Measurements from ENCODE around the gene SUGCT. TPM values are rescaled to one million over a fixed set of nuclear protein-coding genes. Genes with fewer than 3 reads are reported as not detected.
A peak's percentile ranks its signal among the peaks of the same experiment; 100 is the strongest.

SUGCT gene
- total RNA-seq, 1 donor: 6.7 TPM

- TF ChIP-seq, protein P1, sequence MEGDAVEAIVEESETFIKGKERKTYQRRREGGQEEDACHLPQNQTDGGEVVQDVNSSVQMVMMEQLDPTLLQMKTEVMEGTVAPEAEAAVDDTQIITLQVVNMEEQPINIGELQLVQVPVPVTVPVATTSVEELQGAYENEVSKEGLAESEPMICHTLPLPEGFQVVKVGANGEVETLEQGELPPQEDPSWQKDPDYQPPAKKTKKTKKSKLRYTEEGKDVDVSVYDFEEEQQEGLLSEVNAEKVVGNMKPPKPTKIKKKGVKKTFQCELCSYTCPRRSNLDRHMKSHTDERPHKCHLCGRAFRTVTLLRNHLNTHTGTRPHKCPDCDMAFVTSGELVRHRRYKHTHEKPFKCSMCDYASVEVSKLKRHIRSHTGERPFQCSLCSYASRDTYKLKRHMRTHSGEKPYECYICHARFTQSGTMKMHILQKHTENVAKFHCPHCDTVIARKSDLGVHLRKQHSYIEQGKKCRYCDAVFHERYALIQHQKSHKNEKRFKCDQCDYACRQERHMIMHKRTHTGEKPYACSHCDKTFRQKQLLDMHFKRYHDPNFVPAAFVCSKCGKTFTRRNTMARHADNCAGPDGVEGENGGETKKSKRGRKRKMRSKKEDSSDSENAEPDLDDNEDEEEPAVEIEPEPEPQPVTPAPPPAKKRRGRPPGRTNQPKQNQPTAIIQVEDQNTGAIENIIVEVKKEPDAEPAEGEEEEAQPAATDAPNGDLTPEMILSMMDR (IDR thresholded peaks at IDR 0.05; ENCODE audit: insufficient read depth, low read length): no peak
- H3K4me3 ChIP-seq (ENCODE audit: low read depth, low read length): no peak overlapping the region
- peak; percentile 89 for DNase-seq (ENCODE audit: low read depth)
Observed at GRCh38 chr7:40221836-40222235, 87.0 kb downstream of the SUGCT start.

DNA sequence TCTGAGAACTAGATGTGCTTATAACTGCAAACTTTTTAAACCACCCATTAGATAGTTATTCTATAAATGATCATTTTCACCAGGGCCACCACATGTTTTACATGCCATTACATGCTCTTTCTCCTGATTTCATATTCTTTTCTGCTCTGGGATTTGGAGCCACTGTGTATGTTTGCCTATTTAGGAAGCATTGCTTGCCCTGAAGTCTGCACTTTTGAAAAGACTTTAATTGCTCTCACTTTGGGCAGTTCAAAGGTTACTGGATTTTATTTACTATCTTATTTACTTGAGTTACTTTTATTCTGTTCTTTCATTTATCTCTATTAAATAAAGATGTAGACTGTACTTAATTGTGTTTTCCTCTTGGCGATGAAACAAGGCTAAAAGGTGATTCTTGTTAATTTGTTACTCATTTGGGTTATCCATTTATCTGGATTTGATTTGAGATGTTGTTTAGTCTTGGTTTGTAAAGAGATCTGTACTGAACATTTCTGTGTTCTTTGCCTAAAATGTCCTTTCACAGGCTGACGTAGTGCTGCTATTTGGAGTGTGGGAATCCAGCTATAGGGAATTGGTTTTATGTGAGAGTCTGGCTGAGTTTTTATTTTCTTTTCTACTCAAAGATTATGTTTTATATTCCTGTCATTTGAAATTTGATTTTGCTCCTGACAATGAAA is 88.8 kb downstream of the SUGCT start:
- H3K4me3 ChIP-seq (ENCODE audit: low read depth, low read length): no peak overlapping the region
- TF ChIP-seq, protein P1 (IDR thresholded peaks at IDR 0.05; ENCODE audit: insufficient read depth, low read length): no peak
- DNase-seq (ENCODE audit: low read depth): no peak

DNA sequence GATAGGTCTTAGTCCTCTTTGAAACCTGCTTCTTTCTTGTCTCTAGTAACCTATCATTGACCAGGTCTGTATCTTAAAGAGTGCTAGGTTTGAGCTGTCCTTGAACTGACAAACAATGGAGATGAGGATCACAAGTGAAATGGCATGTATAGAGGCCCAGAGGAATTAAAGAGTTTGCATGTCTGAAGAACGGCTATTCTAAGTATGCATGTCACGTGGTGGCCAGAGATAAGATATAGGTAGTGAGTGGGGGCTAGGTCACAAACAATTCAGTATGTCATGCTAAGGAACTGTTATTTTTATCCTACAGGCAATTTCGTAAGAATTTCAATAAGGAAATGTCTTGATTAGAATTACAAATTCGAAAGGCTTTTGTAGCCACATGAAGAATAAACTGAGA is 95.3 kb downstream of the SUGCT start:
- DNase-seq (ENCODE audit: low read depth): peak; percentile 73
- no peak overlapping the region for H3K4me3 ChIP-seq (ENCODE audit: low read depth, low read length)
- TF ChIP-seq, protein P1 (IDR thresholded peaks at IDR 0.05; ENCODE audit: insufficient read depth, low read length): no peak

GRCh38 chr7:40231796-40232195 is 97.0 kb downstream of the SUGCT start:
- TF ChIP-seq, protein P1 (IDR thresholded peaks at IDR 0.05; ENCODE audit: insufficient read depth, low read length): no peak
- DNase-seq (ENCODE audit: low read depth): no peak
- no peak overlapping the region for H3K4me3 ChIP-seq (ENCODE audit: low read depth, low read length)

DNA sequence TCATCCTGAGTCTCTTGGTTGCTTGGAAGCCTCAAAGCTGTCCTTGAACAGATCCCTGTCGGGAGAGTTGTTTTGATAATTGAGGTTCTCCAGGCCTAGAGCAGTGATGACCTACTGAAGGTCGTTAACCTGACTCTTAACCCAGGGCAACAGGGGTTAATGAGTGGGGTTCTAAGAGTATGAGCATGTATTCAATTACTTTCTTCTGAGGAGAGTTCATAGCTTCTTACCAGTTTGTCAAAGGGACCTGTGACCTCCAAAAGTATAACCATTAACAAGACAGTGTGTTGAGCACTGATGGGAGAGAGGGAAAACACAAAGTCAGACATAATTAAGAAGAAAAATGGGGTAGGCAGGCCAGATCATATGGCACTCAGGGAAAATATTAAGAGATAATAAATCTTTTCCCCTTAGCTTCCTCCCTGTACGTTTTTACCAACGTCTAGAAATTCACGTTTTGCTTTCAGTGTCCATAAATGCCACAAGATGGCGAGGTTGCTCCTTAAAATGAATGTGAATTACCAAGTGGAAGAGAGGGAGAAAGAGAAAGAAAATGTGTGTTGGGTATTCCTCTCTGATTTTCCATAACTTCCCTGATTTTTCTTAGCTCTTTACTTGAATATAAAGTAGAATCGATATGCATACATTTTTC is 97.6 kb downstream of the SUGCT start:
- DNase-seq (ENCODE audit: low read depth): peak; percentile 87
- TF ChIP-seq, protein P1 (IDR thresholded peaks at IDR 0.05; ENCODE audit: insufficient read depth, low read length): peak; percentile 65
- H3K4me3 ChIP-seq (ENCODE audit: low read depth, low read length): no peak overlapping the region

- no peak overlapping the region for H3K4me3 ChIP-seq (ENCODE audit: low read depth, low read length)
- TF ChIP-seq, protein P1 (IDR thresholded peaks at IDR 0.05; ENCODE audit: insufficient read depth, low read length): no peak
- DNase-seq (ENCODE audit: low read depth): no peak
Observed at GRCh38 chr7:40234046-40234445, 99.2 kb downstream of the SUGCT start.
